Tongue (tissue), 2 donors: ENCODE results near the gene BPNT1. TPM values are rescaled to one million over a fixed set of nuclear protein-coding genes. Genes with fewer than 3 reads are reported as not detected.
A peak's percentile ranks its signal among the peaks of the same experiment; 100 is the strongest.
"Not testable (repeated sequence)": the region's sequence is repeated elsewhere in the genome, so short reads cannot be mapped to it uniquely, and the experiment has no call there.

Experiments
- DNase-seq: peaks from one replicate; pipeline ENCODE4 v3.0.0-alpha.2; 2015
- total RNA-seq: library from RNA; depleted of rRNA; stranded (reverse); fragments of >200 nt; gene quantifications from one replicate; pipeline ENCODE4 v1.2.3, GENCODE V29; 2014

Gene BPNT1, protein sequence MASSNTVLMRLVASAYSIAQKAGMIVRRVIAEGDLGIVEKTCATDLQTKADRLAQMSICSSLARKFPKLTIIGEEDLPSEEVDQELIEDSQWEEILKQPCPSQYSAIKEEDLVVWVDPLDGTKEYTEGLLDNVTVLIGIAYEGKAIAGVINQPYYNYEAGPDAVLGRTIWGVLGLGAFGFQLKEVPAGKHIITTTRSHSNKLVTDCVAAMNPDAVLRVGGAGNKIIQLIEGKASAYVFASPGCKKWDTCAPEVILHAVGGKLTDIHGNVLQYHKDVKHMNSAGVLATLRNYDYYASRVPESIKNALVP
- 20.3 TPM for total RNA-seq

DNA sequence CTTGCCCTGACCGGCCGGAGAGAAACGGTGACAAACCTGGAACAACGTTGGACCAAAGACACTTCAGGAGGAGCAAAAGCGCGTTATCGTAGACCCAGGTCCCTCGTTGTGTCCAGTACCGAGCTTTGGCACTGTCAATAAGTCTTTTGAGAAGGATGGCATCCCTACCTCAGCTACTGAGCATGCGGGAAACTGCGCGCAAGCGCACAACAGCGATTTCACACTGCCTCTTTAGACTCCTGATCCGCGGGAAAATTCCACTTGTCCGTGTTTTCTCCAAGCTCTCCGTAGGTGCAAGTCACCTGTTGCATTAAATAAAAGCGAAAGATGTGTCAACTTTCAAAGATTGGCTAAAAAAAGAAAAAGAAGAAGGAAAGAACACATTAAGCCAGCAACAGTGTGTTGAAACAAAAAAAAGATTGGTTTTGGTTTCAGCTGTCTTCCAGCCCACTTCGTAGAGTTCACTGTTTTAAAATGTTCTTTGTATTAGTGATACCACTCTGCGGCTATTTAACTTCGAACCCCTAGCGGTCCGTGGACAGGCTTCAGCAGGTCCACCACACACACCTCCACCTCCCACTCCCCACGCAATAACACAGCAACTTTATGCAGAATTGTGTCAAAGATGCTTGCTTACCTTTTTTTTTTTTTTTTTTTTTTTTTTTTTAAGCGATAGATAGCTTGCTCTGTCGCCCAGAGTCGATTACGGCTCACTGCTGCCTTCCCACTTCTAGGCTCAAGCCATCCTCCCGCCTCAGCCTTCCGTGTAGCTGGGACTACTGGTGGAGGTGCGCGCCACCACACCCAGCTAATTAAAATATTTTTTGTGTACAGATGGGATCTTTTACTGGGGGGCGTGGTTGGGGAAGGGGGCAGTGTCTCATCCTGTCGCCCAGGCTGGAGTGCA lies at the start of gene BPNT1:
TSS of gene BPNT1 (minus strand) at position 139 of the 907 bp plus-strand sequence. CDS start 9,942 bp downstream, outside the sequence.
- peak; percentile 98 for DNase-seq

GRCh38 chr1:220137019-220137786 lies 47.6 kb upstream of the BPNT1 start:
- DNase-seq = peak; percentile 9

GRCh38 chr1:220135755-220136154 lies 46.2 kb upstream of the BPNT1 start:
- no peak for DNase-seq

DNA sequence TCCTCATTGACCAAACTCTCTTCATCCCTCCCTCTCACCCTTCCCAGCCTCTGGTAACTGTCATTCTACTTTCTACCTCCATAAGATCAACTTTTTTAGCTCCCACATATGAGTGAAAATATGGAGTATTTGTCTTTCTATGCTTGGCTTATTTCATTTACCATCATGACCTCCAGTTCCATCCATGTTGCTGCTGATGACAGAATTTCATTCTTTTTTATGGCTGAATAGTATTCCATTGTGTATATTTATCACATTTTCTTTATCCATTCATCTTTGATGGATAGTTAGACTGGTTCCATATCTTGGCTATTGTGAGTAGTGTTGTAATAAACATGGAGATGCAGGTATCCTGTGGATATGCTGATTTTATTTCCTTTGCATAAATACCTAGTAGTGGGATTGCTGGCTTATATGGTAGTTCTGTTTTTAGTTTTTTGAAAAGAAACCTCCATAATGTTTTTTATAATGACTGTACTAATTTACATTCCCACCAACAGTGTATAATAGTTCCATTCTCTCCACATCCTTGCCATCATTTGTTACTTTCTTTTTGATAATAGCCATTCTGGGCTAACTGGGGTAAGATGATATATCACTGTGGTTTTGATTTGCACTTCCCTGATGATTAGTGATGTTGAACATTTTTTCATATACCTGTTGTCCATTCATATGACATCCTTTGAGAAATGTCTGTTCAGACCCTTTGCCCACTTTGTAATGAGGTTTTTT lies 40.1 kb upstream of the BPNT1 start:
- DNase-seq = no peak

- DNase-seq = no peak
Measured at GRCh38 chr1:220127076-220127475, 37.5 kb upstream of the BPNT1 start.

GRCh38 chr1:220124542-220124941 lies 35.0 kb upstream of the BPNT1 start:
- DNase-seq = no peak

- no peak for DNase-seq
Measured at GRCh38 chr1:220123889-220124288, 34.3 kb upstream of the BPNT1 start.

GRCh38 chr1:220123066-220123465 lies 33.5 kb upstream of the BPNT1 start:
- no peak for DNase-seq

DNA sequence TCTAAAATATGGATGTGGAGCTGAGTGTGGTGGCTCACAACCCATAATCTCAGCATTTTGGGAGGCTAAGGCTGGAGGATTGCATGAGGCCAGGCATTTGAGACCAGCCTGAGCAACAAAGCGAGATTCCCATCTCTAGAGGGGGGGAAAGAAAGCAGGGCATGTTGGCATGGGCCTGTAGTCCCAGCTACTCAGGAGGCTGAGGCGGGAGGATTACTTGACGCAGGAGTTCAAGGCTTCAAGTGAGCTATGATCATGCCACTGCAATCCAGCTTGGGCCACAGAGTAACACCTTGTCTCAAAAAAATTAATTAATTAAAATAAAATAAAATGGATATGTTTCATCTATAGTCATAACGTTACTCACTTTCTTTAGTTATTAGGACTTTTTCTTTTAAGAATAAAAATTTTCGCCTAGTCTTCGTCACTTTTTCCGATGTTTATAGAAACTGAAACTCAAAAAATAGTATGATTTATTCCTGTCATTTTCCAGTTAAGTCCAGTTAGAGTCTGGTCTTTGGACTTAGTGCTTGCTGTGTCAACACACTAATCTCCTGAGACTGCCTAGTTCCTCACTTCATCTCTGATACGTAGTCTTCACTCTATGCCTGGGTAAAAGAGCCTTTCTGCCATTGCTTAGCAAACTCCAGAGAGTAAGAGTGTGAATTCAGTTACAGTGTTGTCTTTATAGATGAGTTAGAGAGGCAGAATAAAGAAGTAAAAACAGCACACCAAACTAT lies 32.4 kb upstream of the BPNT1 start:
- no peak for DNase-seq

- no peak for DNase-seq
Measured at GRCh38 chr1:220119043-220119512, 29.5 kb upstream of the BPNT1 start.

DNA sequence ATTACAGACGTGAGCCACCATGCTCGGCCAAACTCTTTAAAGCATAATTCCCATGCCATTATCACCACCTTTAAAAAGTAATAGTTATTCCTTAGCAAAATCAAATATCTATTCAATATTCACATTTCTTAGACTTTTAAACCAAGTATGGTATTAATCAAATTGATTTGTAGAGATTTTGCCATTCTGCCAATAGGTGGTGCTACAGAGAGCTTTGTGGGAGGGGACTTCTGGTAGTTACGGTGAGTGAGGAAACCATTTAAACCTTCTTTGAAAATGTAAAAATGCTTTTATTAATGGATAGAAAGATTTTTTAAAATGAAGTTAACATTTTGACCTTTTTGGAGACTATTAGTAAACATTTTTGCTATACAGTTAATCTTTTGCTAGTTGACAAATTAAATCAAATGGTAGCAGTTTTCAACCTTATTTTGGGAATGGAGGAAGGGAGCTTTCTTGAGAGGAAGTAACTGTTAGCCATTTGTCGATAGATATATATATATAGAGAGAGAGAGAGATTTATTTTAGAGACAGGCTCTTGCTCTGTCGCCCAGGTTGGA lies 23.6 kb upstream of the BPNT1 start:
- DNase-seq = no peak

GRCh38 chr1:220112600-220112999 lies 23.0 kb upstream of the BPNT1 start:
- not testable (repeated sequence) for DNase-seq

DNA sequence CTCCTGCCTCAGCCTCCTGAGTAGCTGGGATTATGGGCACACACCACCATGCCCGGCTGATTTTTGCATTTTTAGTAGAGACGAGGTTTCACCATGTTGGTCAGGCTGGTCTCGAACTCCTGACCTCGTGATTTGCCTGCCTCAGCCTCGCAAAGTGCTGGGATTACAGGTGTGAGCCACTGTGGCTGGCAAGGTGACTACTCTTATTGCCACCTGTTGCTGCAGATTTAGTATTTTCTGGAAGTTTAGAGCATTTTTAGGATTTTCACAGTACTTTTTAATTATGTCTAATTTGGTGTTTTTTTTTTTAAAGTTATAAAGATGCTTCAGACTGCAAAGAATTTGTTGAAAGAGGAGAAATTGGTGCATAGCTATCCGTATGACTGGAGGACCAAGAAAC lies 20.9 kb upstream of the BPNT1 start:
- DNase-seq = not testable (repeated sequence)

GRCh38 chr1:220099826-220100225 lies 10.2 kb upstream of the BPNT1 start:
- DNase-seq = no peak

GRCh38 chr1:220094016-220094911 lies 4.7 kb upstream of the BPNT1 start, which contains the start of gene IARS2:
IARS2 (plus strand) TSS chr1:220094132; CDS start chr1:220094217, 85 bp downstream.
- DNase-seq = peak; percentile 94

DNA sequence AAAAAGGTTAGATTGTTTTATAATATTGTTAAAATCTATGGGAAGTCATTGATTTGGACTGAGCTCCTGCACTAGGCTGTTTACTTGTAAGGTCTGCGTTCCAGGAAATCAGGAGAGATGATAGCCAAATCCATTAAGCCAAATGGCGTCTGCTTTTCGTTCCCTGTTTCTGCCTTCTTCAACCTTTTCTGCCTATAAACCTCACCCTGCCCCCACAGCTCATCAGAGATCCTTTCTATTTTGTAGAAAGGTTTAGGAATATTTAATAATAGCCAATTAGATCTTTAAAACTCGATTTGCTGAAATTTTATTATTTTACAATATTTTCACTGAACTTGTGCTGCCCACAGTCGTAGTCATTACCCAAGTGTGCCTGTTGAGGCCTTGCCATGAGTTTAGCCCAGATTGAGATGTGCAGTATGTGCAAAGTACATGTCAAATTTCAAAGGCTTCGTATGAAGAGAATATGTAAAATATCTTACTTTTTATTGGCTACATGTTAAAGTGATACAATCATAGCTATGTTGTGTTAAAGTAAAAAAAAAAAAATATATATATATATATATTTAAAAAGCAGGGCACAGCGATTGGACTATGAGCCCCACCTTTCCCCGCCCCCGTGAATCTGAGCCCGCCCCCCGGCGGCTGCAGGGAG lies 3.9 kb upstream of the BPNT1 start:
- DNase-seq = no peak

- DNase-seq = no peak
Measured at GRCh38 chr1:220092694-220093093, 3.1 kb upstream of the BPNT1 start.

GRCh38 chr1:220086261-220086686 lies 3.3 kb downstream of the BPNT1 start:
- DNase-seq = not testable (repeated sequence)

- no peak for DNase-seq
Measured at GRCh38 chr1:220084460-220084859, 5.1 kb downstream of the BPNT1 start.
